ENCODE measurements around the gene PHF2. TPM values are rescaled to one million over a fixed set of nuclear protein-coding genes. Genes with fewer than 3 reads are reported as not detected.
A peak's percentile ranks its signal among the peaks of the same experiment; 100 is the strongest.

Gene PHF2
- total RNA-seq, 4 donors from 2014 or later = 21.1 to 38.2 (median 21.3) TPM

DNA sequence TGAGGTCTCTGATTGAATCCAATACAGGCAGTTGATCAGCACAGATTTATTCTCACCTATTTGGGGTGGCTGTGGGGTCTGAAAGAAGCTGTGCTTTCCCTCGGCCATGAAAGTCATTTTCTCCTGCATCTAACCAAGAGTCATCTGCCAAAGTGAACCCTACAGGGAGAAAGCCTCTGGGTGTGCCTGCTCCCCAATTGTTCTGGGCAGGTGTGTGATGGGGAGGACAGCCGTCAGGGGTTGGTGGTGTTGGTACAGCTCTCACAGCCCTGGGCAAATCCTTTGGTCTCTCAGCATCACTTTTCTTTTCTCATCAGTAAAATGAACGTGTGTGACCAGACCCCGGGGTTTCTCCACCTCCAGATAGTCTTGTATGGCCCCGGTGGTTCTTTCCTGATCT, 2.5 kb downstream of the PHF2 start:
- intact Hi-C loops (cut with DNase I; ENCODE audit: low total_unique reads) = no loop called here
- peaks cover 4 to 65% (median 53%) of the 10 kb centered on the region in 4 donors for H3K4me1 ChIP-seq
- H3K36me3 ChIP-seq = no peaks in the 10 kb centered on the region
- H3K27ac ChIP-seq = peak overlapping the region in 1 of 4 donors; percentile 98
- no peak for DNase-seq
- in situ Hi-C loops (cut with MboI; ENCODE audit: low pct_ligation_motif_present in 1 of 4, low pct_unique_long_range_greater_than_20kb in 1 of 4, low sequenced_read_pairs in 3 of 4) = no loop called here
- no peak overlapping the region for H3K4me3 ChIP-seq
- 75 to 93% methylated on average over 2 to 5 of the region's 5 CpGs for WGBS, 2 donors (ENCODE audit: low coverage in 1 of 2)
- no peak for TF ChIP-seq POLR2A (IDR thresholded peaks at IDR 0.05)
- no peak for TF ChIP-seq CTCF (IDR thresholded peaks at IDR 0.05)
- no peak for TF ChIP-seq EP300 (IDR thresholded peaks at IDR 0.05; ENCODE audit: low read depth)
- no peak for TF ChIP-seq POLR2AphosphoS5 (IDR thresholded peaks at IDR 0.05)
- no peaks in the 10 kb centered on the region for H3K9me3 ChIP-seq
- H3K27me3 ChIP-seq = no peaks in the 10 kb centered on the region

- DNase-seq = no peak
- peaks cover 4 to 62% (median 51%) of the 10 kb centered on the region in 4 donors for H3K4me1 ChIP-seq
- no peaks in the 10 kb centered on the region for H3K9me3 ChIP-seq
- H3K36me3 ChIP-seq = no peaks in the 10 kb centered on the region
- intact Hi-C loops (cut with DNase I; ENCODE audit: low total_unique reads) = no loop called here
- H3K4me3 ChIP-seq = no peak overlapping the region
- no peaks in the 10 kb centered on the region for H3K27me3 ChIP-seq
- WGBS, 2 donors (ENCODE audit: low coverage in 1 of 2) = 70 to 88% methylated on average over 2 to 20 of the region's 20 CpGs
- H3K27ac ChIP-seq = peak overlapping the region in 1 of 4 donors; percentile 12
- in situ Hi-C loops (cut with MboI; ENCODE audit: low pct_ligation_motif_present in 1 of 4, low pct_unique_long_range_greater_than_20kb in 1 of 4, low sequenced_read_pairs in 3 of 4) = no loop called here
- TF ChIP-seq EP300 (IDR thresholded peaks at IDR 0.05; ENCODE audit: low read depth) = no peak
- TF ChIP-seq POLR2A (IDR thresholded peaks at IDR 0.05) = no peak
- TF ChIP-seq CTCF (IDR thresholded peaks at IDR 0.05) = no peak
- no peak for TF ChIP-seq POLR2AphosphoS5 (IDR thresholded peaks at IDR 0.05)
Measured at GRCh38 chr9:93579711-93580516, 3.5 kb downstream of the PHF2 start.

GRCh38 chr9:93580654-93581380, 4.4 kb downstream of the PHF2 start:
- DNase-seq = no peak
- no peaks in the 10 kb centered on the region for H3K27me3 ChIP-seq
- TF ChIP-seq CTCF (IDR thresholded peaks at IDR 0.05) (no peak), POLR2AphosphoS5 (IDR thresholded peaks at IDR 0.05) (no peak)
- intact Hi-C loops (cut with DNase I; ENCODE audit: low total_unique reads) (no loop called here), in situ Hi-C loops (cut with MboI; ENCODE audit: low pct_ligation_motif_present in 1 of 4, low pct_unique_long_range_greater_than_20kb in 1 of 4, low sequenced_read_pairs in 3 of 4) (no loop called here)
- peaks cover 0 to 55% (median 44%) of the 10 kb centered on the region in 4 donors for H3K4me1 ChIP-seq
- no peak overlapping the region for H3K4me3 ChIP-seq
- H3K27ac ChIP-seq = peak overlapping the region in 1 of 4 donors; percentile 62
- H3K9me3 ChIP-seq = no peaks in the 10 kb centered on the region
- no peaks in the 10 kb centered on the region for H3K36me3 ChIP-seq
- 47 to 67% methylated on average over 3 to 10 of the region's 10 CpGs for WGBS, 2 donors (ENCODE audit: low coverage in 1 of 2)

GRCh38 chr9:93582115-93582514, 5.7 kb downstream of the PHF2 start:
- 50 to 88% methylated on average over 1 to 5 of the region's 5 CpGs for WGBS, 2 donors (ENCODE audit: low coverage in 1 of 2)
- no peaks in the 10 kb centered on the region for H3K9me3 ChIP-seq
- TF ChIP-seq POLR2A (IDR thresholded peaks at IDR 0.05) (no peak), POLR2AphosphoS5 (IDR thresholded peaks at IDR 0.05) (no peak), EP300 (IDR thresholded peaks at IDR 0.05; ENCODE audit: low read depth) (no peak), CTCF (IDR thresholded peaks at IDR 0.05) (no peak)
- no peaks in the 10 kb centered on the region for H3K36me3 ChIP-seq
- DNase-seq = peak; percentile 26
- in situ Hi-C loops (cut with MboI; ENCODE audit: low pct_ligation_motif_present in 1 of 4, low pct_unique_long_range_greater_than_20kb in 1 of 4, low sequenced_read_pairs in 3 of 4) = no loop called here
- intact Hi-C loops (cut with DNase I; ENCODE audit: low total_unique reads) = no loop called here
- peak overlapping the region in 3 of 4 donors; percentile 6 to 62 (median 18) for H3K27ac ChIP-seq
- H3K4me1 ChIP-seq = peaks cover 0 to 55% (median 44%) of the 10 kb centered on the region in 4 donors
- H3K4me3 ChIP-seq = no peak overlapping the region
- no peaks in the 10 kb centered on the region for H3K27me3 ChIP-seq
